Stimulated activated naive B cell treated with anti-CD40 and anti-IgM and Interleukin-4, amounts not matched to agents 10 μg/mL and 1 μg/mL and 100 μg/mL, for 72 hours (primary cell): ENCODE measurements around the gene NIF3L1.
A peak's percentile ranks its signal among the peaks of the same experiment; 100 is the strongest.

Source experiments
- ATAC-seq, 2 donors: fragments of 150-1000 bp; cut with Tn5 transposase; replicated peaks; 2 replicates each; pipeline ENCODE4 v1.10.0; 2021; ENCODE audit warnings: moderate library complexity in 1 of 2
- DNase-seq: peaks from one replicate; pipeline ENCODE4 v3.0.0; 2021
- H3K27ac Mint-ChIP-seq: one replicate; pipeline ENCODE4 v1.8.0; 2022; ENCODE audit warnings: mild to moderate bottlenecking, mixed read lengths
- H3K27me3 Mint-ChIP-seq, 2 donors: one replicate each; pipeline ENCODE4 v1.8.0; 2022; ENCODE audit warnings: mixed read lengths in 2 of 2
- H3K36me3 Mint-ChIP-seq, 2 donors: one replicate each; pipeline ENCODE4 v1.8.0; 2022; ENCODE audit warnings: mixed read lengths in 2 of 2, mild to moderate bottlenecking in 1 of 2
- H3K4me1 Mint-ChIP-seq, 2 donors: one replicate each; pipeline ENCODE4 v1.8.0; 2022; ENCODE audit warnings: mixed read lengths in 2 of 2, mild to moderate bottlenecking in 1 of 2
- H3K4me3 Mint-ChIP-seq, 2 donors: one replicate each; pipeline ENCODE4 v1.8.0; 2022; ENCODE audit warnings: mild to moderate bottlenecking in 2 of 2, mixed read lengths in 2 of 2, moderate library complexity in 1 of 2
- H3K9me3 Mint-ChIP-seq, 2 donors: one replicate each; pipeline ENCODE4 v1.8.0; 2022; ENCODE audit warnings: mixed read lengths in 2 of 2, mild to moderate bottlenecking in 1 of 2

The NIF3L1 gene

GRCh38 chr2:200905618-200906296, 16.6 kb downstream of the NIF3L1 start:
- H3K9me3 Mint-ChIP-seq = no peaks in the 10 kb centered on the region
- peaks cover 11 to 27% of the 10 kb centered on the region in 2 donors for H3K36me3 Mint-ChIP-seq
- ATAC-seq (peak; percentile 62 to 65), DNase-seq (no peak)
- no peak overlapping the region for H3K4me3 Mint-ChIP-seq
- H3K27me3 Mint-ChIP-seq = no peaks in the 10 kb centered on the region
- H3K27ac Mint-ChIP-seq = peak overlapping the region; percentile 56
- H3K4me1 Mint-ChIP-seq = peaks cover 1 to 6% of the 10 kb centered on the region in 2 donors

- H3K4me1 Mint-ChIP-seq = no peaks in the 10 kb centered on the region
- H3K27me3 Mint-ChIP-seq = no peaks in the 10 kb centered on the region
- H3K4me3 Mint-ChIP-seq = no peak overlapping the region
- no peak overlapping the region for H3K27ac Mint-ChIP-seq
- ATAC-seq (no peak), DNase-seq (no peak)
- H3K9me3 Mint-ChIP-seq = no peaks in the 10 kb centered on the region
- H3K36me3 Mint-ChIP-seq = peaks cover 18 to 23% of the 10 kb centered on the region in 2 donors
Observed at GRCh38 chr2:200909958-200910357, 20.8 kb downstream of the NIF3L1 start.

GRCh38 chr2:200913654-200914053, 24.5 kb downstream of the NIF3L1 start:
- no peaks in the 10 kb centered on the region for H3K27me3 Mint-ChIP-seq
- DNase-seq = no peak

GRCh38 chr2:200922439-200922838, 33.3 kb downstream of the NIF3L1 start:
- Mint-ChIP-seq H3K27ac (no peak overlapping the region), H3K36me3 (peaks cover 18 to 39% of the 10 kb centered on the region in 2 donors), H3K9me3 (no peaks in the 10 kb centered on the region), H3K4me1 (no peaks in the 10 kb centered on the region), H3K4me3 (no peak overlapping the region), H3K27me3 (no peaks in the 10 kb centered on the region)
- no peak for DNase-seq
- no peak for ATAC-seq

More at GRCh38 chr2:200913654-200914053, 24.5 kb downstream of the NIF3L1 start:
- Mint-ChIP-seq H3K36me3 (peaks cover 22 to 40% of the 10 kb centered on the region in 2 donors), H3K4me3 (no peak overlapping the region), H3K9me3 (no peaks in the 10 kb centered on the region), H3K27ac (no peak overlapping the region), H3K4me1 (no peaks in the 10 kb centered on the region)
- no peak for ATAC-seq

- peaks cover 20 to 26% of the 10 kb centered on the region in 2 donors for H3K36me3 Mint-ChIP-seq
- DNase-seq (no peak), ATAC-seq (no peak)
- H3K27ac Mint-ChIP-seq = no peak overlapping the region
- H3K27me3 Mint-ChIP-seq = no peaks in the 10 kb centered on the region
- no peaks in the 10 kb centered on the region for H3K4me1 Mint-ChIP-seq
- H3K9me3 Mint-ChIP-seq = no peaks in the 10 kb centered on the region
- no peak overlapping the region for H3K4me3 Mint-ChIP-seq
Observed at GRCh38 chr2:200929334-200930249, 40.4 kb downstream of the NIF3L1 start.

GRCh38 chr2:200930947-200931626, 41.9 kb downstream of the NIF3L1 start:
- Mint-ChIP-seq H3K36me3 (peaks cover 21 to 32% of the 10 kb centered on the region in 2 donors), H3K4me3 (no peak overlapping the region)

GRCh38 chr2:200939832-200940231, 50.7 kb downstream of the NIF3L1 start:
- DNase-seq (no peak), ATAC-seq (no peak)
- Mint-ChIP-seq H3K27me3 (no peaks in the 10 kb centered on the region), H3K4me3 (no peak overlapping the region), H3K36me3 (peaks cover 12 to 42% of the 10 kb centered on the region in 2 donors), H3K27ac (no peak overlapping the region), H3K9me3 (no peaks in the 10 kb centered on the region), H3K4me1 (peaks cover 6% of the 10 kb centered on the region in 2 donors)

More at GRCh38 chr2:200930947-200931626, 41.9 kb downstream of the NIF3L1 start:
- ATAC-seq (no peak), DNase-seq (no peak)
- Mint-ChIP-seq H3K27me3 (no peaks in the 10 kb centered on the region), H3K27ac (no peak overlapping the region), H3K4me1 (no peaks in the 10 kb centered on the region), H3K9me3 (no peaks in the 10 kb centered on the region)

- Mint-ChIP-seq H3K4me1 (peaks cover 6 to 11% of the 10 kb centered on the region in 2 donors), H3K27me3 (no peaks in the 10 kb centered on the region), H3K9me3 (no peaks in the 10 kb centered on the region), H3K36me3 (peaks cover 17 to 44% of the 10 kb centered on the region in 2 donors), H3K27ac (no peak overlapping the region), H3K4me3 (no peak overlapping the region)
- peak in 1 of 2 donors; percentile 73 for ATAC-seq
- DNase-seq = no peak
Observed at GRCh38 chr2:200943527-200944105, 54.4 kb downstream of the NIF3L1 start.

- peak; percentile 13 for DNase-seq
- no peaks in the 10 kb centered on the region for H3K27me3 Mint-ChIP-seq
- H3K4me3 Mint-ChIP-seq = no peak overlapping the region
- H3K9me3 Mint-ChIP-seq = no peaks in the 10 kb centered on the region
- peak; percentile 60 to 74 for ATAC-seq
- H3K27ac Mint-ChIP-seq = peak overlapping the region; percentile 60
- peaks cover 20 to 43% of the 10 kb centered on the region in 2 donors for H3K36me3 Mint-ChIP-seq
- H3K4me1 Mint-ChIP-seq = peaks cover 6 to 11% of the 10 kb centered on the region in 2 donors
Observed at GRCh38 chr2:200944467-200945394, 55.6 kb downstream of the NIF3L1 start.

- ATAC-seq (no peak), DNase-seq (no peak)
- no peak overlapping the region for H3K27ac Mint-ChIP-seq
- H3K4me3 Mint-ChIP-seq = no peak overlapping the region
- H3K36me3 Mint-ChIP-seq = peaks cover 20 to 43% of the 10 kb centered on the region in 2 donors
- no peaks in the 10 kb centered on the region for H3K9me3 Mint-ChIP-seq
- no peaks in the 10 kb centered on the region for H3K27me3 Mint-ChIP-seq
- peaks cover 6 to 11% of the 10 kb centered on the region in 2 donors for H3K4me1 Mint-ChIP-seq
Observed at GRCh38 chr2:200945395-200945729, 56.2 kb downstream of the NIF3L1 start.

GRCh38 chr2:200950378-200950777, 61.2 kb downstream of the NIF3L1 start:
- Mint-ChIP-seq H3K4me1 (no peaks in the 10 kb centered on the region), H3K27me3 (no peaks in the 10 kb centered on the region), H3K4me3 (no peak overlapping the region), H3K27ac (no peak overlapping the region), H3K36me3 (peaks cover 10 to 34% of the 10 kb centered on the region in 2 donors), H3K9me3 (no peaks in the 10 kb centered on the region)
- DNase-seq = no peak
- ATAC-seq = no peak
